ENCODE data around the gene CHD9. TPM values are rescaled to one million over a fixed set of nuclear protein-coding genes. Genes with fewer than 3 reads are reported as not detected.
A peak's percentile ranks its signal among the peaks of the same experiment; 100 is the strongest.
"Not testable (repeated sequence)": the region's sequence is repeated elsewhere in the genome, so short reads cannot be mapped to it uniquely, and the experiment has no call there.

Gene CHD9
- polyA plus RNA-seq, 2 donors, result 9.2 to 11.1 TPM

DNA sequence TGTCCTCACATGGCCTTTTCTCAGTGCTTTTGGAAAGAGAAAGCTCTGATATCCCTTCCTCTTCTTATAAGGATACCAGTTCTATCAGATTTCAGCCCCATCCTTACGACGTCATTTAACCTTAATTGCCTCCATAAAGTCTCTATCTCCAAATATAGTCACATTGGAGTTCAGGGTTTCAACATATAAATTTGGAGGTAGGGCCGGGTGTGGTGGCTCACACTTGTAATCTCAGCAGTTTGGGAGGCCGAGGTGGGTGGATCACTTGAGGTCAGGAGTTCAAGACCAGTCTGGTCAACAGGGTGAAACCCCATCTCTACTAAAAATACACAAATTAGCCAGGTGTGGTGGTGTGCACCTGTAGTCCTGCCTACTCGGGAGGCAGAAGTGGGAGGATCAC, 7.3 kb upstream of the CHD9 start:
- H3K27ac ChIP-seq (ENCODE audit: low read depth in 2 of 2, low read length in 1 of 2), result peak overlapping the region in 1 of 2 donors; percentile 27
- not testable (repeated sequence) for H3K27me3 ChIP-seq (ENCODE audit: control insufficient read depth in 1 of 2, insufficient read depth in 2 of 2, low read length in 2 of 2); H3K4me3 ChIP-seq (ENCODE audit: low read depth in 1 of 2, low read length in 2 of 2); H3K36me3 ChIP-seq (ENCODE audit: control insufficient read depth in 2 of 2, insufficient read depth in 2 of 2, low read length in 1 of 2); H3K9me3 ChIP-seq (ENCODE audit: control insufficient read depth in 2 of 2, insufficient read depth in 1 of 2, low read depth in 1 of 2, low read length in 1 of 2); H3K4me1 ChIP-seq (ENCODE audit: control insufficient read depth in 2 of 2, insufficient read depth in 2 of 2, low read length in 1 of 2)
- WGBS, 2 donors, result 86 to 91% methylated on average over 5 of the region's 5 CpGs

DNA sequence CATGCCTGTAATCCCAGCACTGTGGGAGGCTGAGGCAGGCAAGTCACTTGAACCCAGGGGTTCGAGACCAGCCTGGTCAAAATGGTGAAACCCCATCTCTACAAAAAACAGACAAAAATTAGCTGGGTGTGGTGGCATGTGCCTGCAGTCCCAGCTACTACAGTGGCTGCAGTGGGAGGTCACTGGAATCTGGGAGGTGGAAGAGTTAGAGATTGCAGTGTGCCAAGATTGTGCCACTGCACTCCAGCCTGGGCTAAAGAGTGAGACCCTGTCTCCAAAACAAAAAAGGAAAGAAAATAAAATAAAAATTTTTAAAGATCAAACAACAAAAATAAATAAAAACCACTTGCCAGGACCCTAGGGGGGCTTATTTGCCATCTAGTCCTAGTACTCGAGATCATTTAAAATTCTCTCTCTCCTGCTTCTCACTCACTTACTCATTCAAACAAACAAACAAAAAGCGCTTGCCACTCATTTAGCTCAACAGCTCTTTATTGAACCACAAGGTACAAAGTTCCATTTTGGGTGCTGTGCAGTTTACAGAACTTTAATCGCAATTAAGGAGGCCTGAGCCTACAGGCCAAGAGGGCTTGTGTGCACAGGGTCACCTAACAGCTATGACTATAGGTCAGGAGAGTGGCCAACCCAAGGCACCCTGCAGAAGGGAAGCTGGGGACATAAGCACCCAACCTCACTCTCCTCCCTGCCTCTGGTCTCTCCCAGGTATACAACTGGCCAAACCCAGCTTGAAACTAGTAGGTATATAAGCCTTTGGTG, 6.5 kb upstream of the CHD9 start:
- Histone ChIP-seq H3K4me3 (ENCODE audit: low read depth in 1 of 2, low read length in 2 of 2) (no peak overlapping the region), H3K36me3 (ENCODE audit: control insufficient read depth in 2 of 2, insufficient read depth in 2 of 2, low read length in 1 of 2) (no peaks in the 10 kb centered on the region), H3K9me3 (ENCODE audit: control insufficient read depth in 2 of 2, insufficient read depth in 1 of 2, low read depth in 1 of 2, low read length in 1 of 2) (no peaks in the 10 kb centered on the region), H3K4me1 (ENCODE audit: control insufficient read depth in 2 of 2, insufficient read depth in 2 of 2, low read length in 1 of 2) (peaks cover 0 to 4% of the 10 kb centered on the region in 2 donors), H3K27me3 (ENCODE audit: control insufficient read depth in 1 of 2, insufficient read depth in 2 of 2, low read length in 2 of 2) (no peaks in the 10 kb centered on the region), H3K27ac (ENCODE audit: low read depth in 2 of 2, low read length in 1 of 2) (no peak overlapping the region)
- WGBS, 2 donors, result 80 to 89% methylated on average over 4 of the region's 4 CpGs

DNA sequence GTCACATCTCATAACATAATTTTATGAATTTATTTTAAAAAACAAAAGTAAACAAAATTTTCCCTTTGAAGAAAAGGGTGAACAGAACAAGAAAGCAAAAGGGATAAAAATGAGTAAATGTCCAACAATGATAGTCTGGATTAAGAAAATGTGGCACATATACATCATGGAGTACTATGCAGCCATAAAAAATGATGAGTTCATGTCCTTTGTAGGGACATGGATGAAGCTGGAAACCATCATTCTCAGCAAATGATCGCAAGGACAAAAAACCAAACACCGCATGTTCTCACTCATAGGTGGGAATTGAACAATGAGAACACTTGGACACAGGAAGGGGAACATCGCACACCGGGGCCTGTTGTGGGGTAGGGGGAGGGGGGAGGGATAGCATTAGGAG, 3.5 kb upstream of the CHD9 start:
- H3K27me3 ChIP-seq (ENCODE audit: control insufficient read depth in 1 of 2, insufficient read depth in 2 of 2, low read length in 2 of 2); H3K4me1 ChIP-seq (ENCODE audit: control insufficient read depth in 2 of 2, insufficient read depth in 2 of 2, low read length in 1 of 2); H3K27ac ChIP-seq (ENCODE audit: low read depth in 2 of 2, low read length in 1 of 2); H3K4me3 ChIP-seq (ENCODE audit: low read depth in 1 of 2, low read length in 2 of 2); H3K36me3 ChIP-seq (ENCODE audit: control insufficient read depth in 2 of 2, insufficient read depth in 2 of 2, low read length in 1 of 2); H3K9me3 ChIP-seq (ENCODE audit: control insufficient read depth in 2 of 2, insufficient read depth in 1 of 2, low read depth in 1 of 2, low read length in 1 of 2): not testable (repeated sequence)
- WGBS, 2 donors, result 87 to 96% methylated on average over 3 to 4 of the region's 4 CpGs

DNA sequence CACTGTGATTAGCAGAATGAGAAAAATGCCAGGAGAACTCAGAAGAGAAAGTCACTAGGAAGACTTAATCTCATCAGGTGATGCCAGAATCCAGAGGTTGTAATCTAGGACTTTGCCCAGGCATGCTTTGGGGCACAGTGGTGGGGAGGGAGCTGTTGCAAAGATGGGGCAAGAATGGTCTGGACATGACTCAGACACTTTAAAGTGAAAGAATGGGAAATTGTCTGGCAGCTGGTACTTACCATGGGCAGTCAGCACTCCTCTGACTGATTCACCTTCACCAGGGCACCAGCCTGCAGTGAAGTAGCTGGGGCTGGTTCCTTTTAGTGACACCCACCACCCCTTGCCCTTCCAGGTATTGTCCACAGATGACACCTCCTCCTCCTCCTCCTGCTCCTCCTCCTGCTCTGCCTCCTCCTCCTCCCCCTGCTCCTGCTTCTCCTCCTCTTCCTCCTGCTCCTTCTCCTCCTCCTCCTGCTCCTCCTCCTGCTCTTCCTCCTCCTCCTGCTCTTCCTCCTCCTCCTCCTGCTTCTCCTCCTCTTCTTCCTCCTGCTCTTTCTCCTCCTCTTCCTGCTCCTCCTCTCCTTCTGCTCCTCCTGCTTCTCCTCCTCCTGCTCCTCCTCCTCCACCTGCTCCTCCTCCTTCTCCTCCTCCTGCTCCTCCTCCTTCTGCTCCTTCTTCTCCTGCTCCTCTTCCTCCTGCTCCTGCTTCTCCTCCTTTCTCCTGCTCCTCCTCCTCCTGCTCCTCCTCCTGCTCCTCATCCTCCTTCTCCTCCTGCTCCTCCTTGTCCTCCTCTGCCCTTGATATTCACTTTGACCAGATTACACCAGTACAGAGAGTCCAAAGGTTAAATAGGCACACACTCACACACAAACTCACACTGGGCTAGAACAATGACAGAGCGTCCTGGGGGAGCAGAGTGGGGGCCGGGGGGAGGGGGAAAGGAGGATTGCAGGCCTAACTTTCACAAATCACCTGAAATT, 2.0 kb upstream of the CHD9 start, which contains the start of gene CHD9NB:
TSS of gene CHD9NB (minus strand) at position 379 of the 983 bp plus-strand sequence. CDS start 8,739 bp downstream, outside the sequence.
- 42 to 50% methylated on average over 2 of the region's 2 CpGs for WGBS, 2 donors
- H3K4me3 ChIP-seq (ENCODE audit: low read depth in 1 of 2, low read length in 2 of 2), result no peak within 1 kb of the TSS
- H3K27ac ChIP-seq (ENCODE audit: low read depth in 2 of 2, low read length in 1 of 2), result peak within 1 kb of the TSS; percentile 75 to 92
- H3K4me1 ChIP-seq (ENCODE audit: control insufficient read depth in 2 of 2, insufficient read depth in 2 of 2, low read length in 1 of 2), result peaks cover 3 to 5% of the 10 kb centered on the region in 2 donors
- H3K36me3 ChIP-seq (ENCODE audit: control insufficient read depth in 2 of 2, insufficient read depth in 2 of 2, low read length in 1 of 2), result no peaks in the 10 kb centered on the region
- H3K9me3 ChIP-seq (ENCODE audit: control insufficient read depth in 2 of 2, insufficient read depth in 1 of 2, low read depth in 1 of 2, low read length in 1 of 2), result no peaks in the 10 kb centered on the region
- H3K27me3 ChIP-seq (ENCODE audit: control insufficient read depth in 1 of 2, insufficient read depth in 2 of 2, low read length in 2 of 2), result no peaks in the 10 kb centered on the region

DNA sequence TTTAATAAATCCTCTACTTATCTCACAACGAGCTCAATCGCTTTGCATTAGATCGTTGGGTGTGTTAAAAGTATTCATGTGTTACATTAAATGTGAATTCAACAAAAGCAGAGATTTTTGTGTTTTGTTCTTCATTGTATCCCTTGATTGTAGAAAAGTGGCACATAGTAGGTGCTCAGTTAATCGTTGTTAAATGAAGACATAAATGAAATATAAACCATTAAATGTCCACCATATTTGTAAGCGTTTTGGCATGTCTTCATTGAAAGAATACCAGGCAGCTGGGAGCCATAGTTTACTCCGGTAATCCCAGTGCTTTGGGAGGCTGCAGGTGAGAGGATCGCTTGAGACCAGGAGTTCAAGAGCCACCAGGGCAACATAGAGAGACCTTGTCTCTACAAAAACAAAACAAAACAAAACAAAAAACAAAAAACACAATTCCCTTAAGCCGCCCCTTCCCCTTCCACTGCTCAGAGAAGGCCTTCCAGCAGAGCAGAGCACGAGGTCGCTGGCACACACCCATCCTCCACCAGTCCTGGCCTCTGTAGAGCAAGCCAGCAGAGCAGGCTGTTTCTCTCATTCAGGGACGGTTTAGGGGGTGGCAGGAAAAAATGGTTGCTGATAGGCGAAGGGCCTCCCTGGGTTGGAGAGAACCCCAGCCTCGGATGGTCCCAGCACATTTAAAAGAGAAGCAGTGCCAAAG, 673 bp upstream of the CHD9 start:
- H3K9me3 ChIP-seq (ENCODE audit: control insufficient read depth in 2 of 2, insufficient read depth in 1 of 2, low read depth in 1 of 2, low read length in 1 of 2), result no peaks in the 10 kb centered on the region
- no peaks in the 10 kb centered on the region for H3K36me3 ChIP-seq (ENCODE audit: control insufficient read depth in 2 of 2, insufficient read depth in 2 of 2, low read length in 1 of 2)
- WGBS, 2 donors, result 48% methylated on average over 13 of the region's 13 CpGs
- H3K27me3 ChIP-seq (ENCODE audit: control insufficient read depth in 1 of 2, insufficient read depth in 2 of 2, low read length in 2 of 2), result no peaks in the 10 kb centered on the region
- H3K27ac ChIP-seq (ENCODE audit: low read depth in 2 of 2, low read length in 1 of 2), result peak overlapping the region; percentile 62 to 80
- H3K4me1 ChIP-seq (ENCODE audit: control insufficient read depth in 2 of 2, insufficient read depth in 2 of 2, low read length in 1 of 2), result peaks cover 3 to 7% of the 10 kb centered on the region in 2 donors
- peak overlapping the region; percentile 76 to 81 for H3K4me3 ChIP-seq (ENCODE audit: low read depth in 1 of 2, low read length in 2 of 2)

DNA sequence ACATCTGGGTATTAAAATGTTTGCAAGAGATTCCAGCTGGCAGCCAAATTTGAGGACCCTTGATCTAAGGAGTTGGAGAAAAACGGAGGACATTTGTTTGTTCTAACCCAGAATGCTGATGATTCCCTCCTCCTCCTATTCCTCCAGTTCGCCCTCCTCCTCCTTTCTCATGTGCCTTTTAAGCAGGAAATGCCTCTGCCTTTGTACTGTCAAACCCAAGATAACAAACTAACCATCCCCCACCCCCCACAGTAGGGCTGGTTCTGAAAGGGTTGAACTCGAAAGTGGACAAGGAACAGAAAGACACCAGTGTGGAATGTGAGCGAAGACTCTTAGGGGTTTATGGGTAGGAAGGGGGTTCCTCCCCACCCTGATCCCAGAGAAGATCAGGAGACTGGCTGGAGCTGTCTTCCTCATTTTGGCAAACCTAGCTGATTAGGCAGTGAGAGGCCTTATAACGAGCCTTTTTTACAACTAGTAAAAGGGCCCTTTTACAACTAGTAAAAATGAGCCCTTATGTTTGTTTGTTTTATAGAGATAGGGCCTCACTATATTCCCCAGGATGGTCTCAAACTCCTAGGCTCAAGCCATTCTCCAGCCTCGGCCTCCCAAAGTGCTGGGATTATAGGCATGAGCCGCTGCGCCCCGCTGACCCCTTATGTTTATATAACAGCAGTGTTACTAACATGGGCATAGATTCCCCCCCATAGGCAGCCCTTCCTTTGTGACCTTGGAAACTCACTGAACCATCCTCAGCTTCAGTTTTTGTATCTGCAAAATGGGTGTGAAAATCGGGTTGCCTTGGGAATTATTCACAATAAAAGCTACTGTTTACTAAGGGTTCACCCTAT, 975 bp downstream of the CHD9 start:
- Histone ChIP-seq H3K9me3 (ENCODE audit: control insufficient read depth in 2 of 2, insufficient read depth in 1 of 2, low read depth in 1 of 2, low read length in 1 of 2) (no peaks in the 10 kb centered on the region), H3K4me1 (ENCODE audit: control insufficient read depth in 2 of 2, insufficient read depth in 2 of 2, low read length in 1 of 2) (peaks cover 3 to 7% of the 10 kb centered on the region in 2 donors), H3K27ac (ENCODE audit: low read depth in 2 of 2, low read length in 1 of 2) (peak overlapping the region; percentile 89 to 91), H3K4me3 (ENCODE audit: low read depth in 1 of 2, low read length in 2 of 2) (peak overlapping the region; percentile 76 to 81), H3K27me3 (ENCODE audit: control insufficient read depth in 1 of 2, insufficient read depth in 2 of 2, low read length in 2 of 2) (no peaks in the 10 kb centered on the region), H3K36me3 (ENCODE audit: control insufficient read depth in 2 of 2, insufficient read depth in 2 of 2, low read length in 1 of 2) (no peaks in the 10 kb centered on the region)
- WGBS, 2 donors, result 30 to 31% methylated on average over 10 of the region's 10 CpGs

DNA sequence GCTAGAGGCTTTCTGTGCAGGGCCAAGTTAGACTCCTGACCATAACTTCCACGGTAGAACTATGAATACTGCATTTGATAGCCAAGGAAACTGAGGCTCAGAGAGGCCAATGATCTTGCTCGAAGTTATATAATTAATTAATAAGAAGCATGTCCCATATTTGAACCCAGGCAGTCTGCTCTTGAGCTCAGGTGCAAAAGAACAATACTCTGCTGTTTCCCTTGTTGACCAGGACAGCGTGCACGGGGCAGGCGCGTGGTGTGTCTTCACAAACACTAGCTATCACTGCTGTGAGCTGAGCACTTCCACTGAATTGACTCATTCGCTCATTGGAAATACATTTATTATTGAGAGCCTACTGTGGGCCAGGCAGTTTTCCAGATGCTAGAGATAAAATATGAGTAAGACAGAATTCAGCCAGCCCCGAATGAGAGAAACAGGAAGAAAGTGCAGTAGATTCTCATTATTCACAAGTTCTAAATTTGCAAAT, 1.6 kb downstream of the CHD9 start:
- H3K4me3 ChIP-seq (ENCODE audit: low read depth in 1 of 2, low read length in 2 of 2), result no peak overlapping the region
- no peaks in the 10 kb centered on the region for H3K36me3 ChIP-seq (ENCODE audit: control insufficient read depth in 2 of 2, insufficient read depth in 2 of 2, low read length in 1 of 2)
- peaks cover 3 to 7% of the 10 kb centered on the region in 2 donors for H3K4me1 ChIP-seq (ENCODE audit: control insufficient read depth in 2 of 2, insufficient read depth in 2 of 2, low read length in 1 of 2)
- 69 to 75% methylated on average over 8 of the region's 8 CpGs for WGBS, 2 donors
- no peaks in the 10 kb centered on the region for H3K9me3 ChIP-seq (ENCODE audit: control insufficient read depth in 2 of 2, insufficient read depth in 1 of 2, low read depth in 1 of 2, low read length in 1 of 2)
- H3K27ac ChIP-seq (ENCODE audit: low read depth in 2 of 2, low read length in 1 of 2), result peak overlapping the region in 1 of 2 donors; percentile 89
- H3K27me3 ChIP-seq (ENCODE audit: control insufficient read depth in 1 of 2, insufficient read depth in 2 of 2, low read length in 2 of 2), result no peaks in the 10 kb centered on the region

DNA sequence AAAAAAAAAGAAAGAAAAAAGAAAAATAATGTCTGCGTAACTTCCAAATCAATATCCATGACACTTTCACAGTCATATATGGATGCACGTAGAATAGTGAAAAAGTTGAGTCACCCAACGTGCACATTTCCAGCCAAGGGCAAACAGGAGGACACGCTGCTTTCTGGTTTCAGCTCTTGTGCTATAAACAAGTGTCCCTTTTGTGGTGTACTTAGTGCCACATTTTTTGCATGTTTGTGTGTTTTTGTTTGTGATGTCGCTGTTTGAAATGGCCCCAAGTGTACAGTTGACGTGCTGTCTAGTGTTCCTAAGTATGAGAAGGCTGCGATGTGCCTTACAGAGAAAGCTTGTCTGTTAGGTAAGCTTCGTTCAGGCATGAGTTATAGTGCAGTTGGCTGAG, 2.9 kb downstream of the CHD9 start:
- peaks cover 5 to 12% of the 10 kb centered on the region in 2 donors for H3K4me1 ChIP-seq (ENCODE audit: control insufficient read depth in 2 of 2, insufficient read depth in 2 of 2, low read length in 1 of 2)
- no peak overlapping the region for H3K27ac ChIP-seq (ENCODE audit: low read depth in 2 of 2, low read length in 1 of 2)
- H3K36me3 ChIP-seq (ENCODE audit: control insufficient read depth in 2 of 2, insufficient read depth in 2 of 2, low read length in 1 of 2), result no peaks in the 10 kb centered on the region
- 87 to 88% methylated on average over 8 of the region's 8 CpGs for WGBS, 2 donors
- H3K4me3 ChIP-seq (ENCODE audit: low read depth in 1 of 2, low read length in 2 of 2), result no peak overlapping the region
- no peaks in the 10 kb centered on the region for H3K27me3 ChIP-seq (ENCODE audit: control insufficient read depth in 1 of 2, insufficient read depth in 2 of 2, low read length in 2 of 2)
- no peaks in the 10 kb centered on the region for H3K9me3 ChIP-seq (ENCODE audit: control insufficient read depth in 2 of 2, insufficient read depth in 1 of 2, low read depth in 1 of 2, low read length in 1 of 2)
